H1 (cell line): ENCODE results near the gene SIGLEC14. TPM values are rescaled to one million over a fixed set of nuclear protein-coding genes. Genes with fewer than 3 reads are reported as not detected.

ENCODE experiments used
- CTCF ChIA-PET: fragments of 300-600 bp; sonication (Branson Sonifier 250); formaldehyde crosslinking; loops from one replicate; lab custom pipeline; 2021; ENCODE audit not compliant: partially characterized antibody; lab: Charles Lee
- POLR2A ChIA-PET: fragments of 300-600 bp; sonication (Branson Sonifier 250); formaldehyde crosslinking; loops from one replicate; lab custom pipeline; 2021; ENCODE audit warnings: inconsistent platforms; ENCODE audit not compliant: partially characterized antibody; lab: Charles Lee
- DNase-seq, 2 experiments: peaks; one replicate each; pipeline versions ENCODE4 v3.0.0 to v3.0.0-alpha.2; 2010 to 2022; ENCODE audit warnings: low spot score in 2 of 2, low read depth in 1 of 2, mixed read lengths in 1 of 2
- FAIRE-seq: peaks from 2 replicates; lab custom pipeline; 2011; peaks lifted over from hg19 to GRCh38; lab: Jason Lieb, UNC
- H2AFZ ChIP-seq: 2 replicates; pipeline ENCODE4 v1.8.1; 2012; ENCODE audit warnings: low read length, inconsistent platforms
- H2AK5ac ChIP-seq: 2 replicates; pipeline ENCODE4 v1.6.1; 2013; ENCODE audit warnings: low read depth, low read length
- H2BK120ac ChIP-seq: replicated peaks from 2 replicates; pipeline ENCODE3; 2013; ENCODE audit warnings: low read depth, low read length, inconsistent platforms
- H2BK12ac ChIP-seq: 2 replicates; pipeline ENCODE4 v1.6.1; 2013; ENCODE audit warnings: low read depth, low read length
- H2BK15ac ChIP-seq: 2 replicates; pipeline ENCODE4 v1.6.1; 2013; ENCODE audit warnings: low read length
- H2BK20ac ChIP-seq: 2 replicates; pipeline ENCODE4 v1.6.1; 2013; ENCODE audit warnings: low read length
- H2BK5ac ChIP-seq: 2 replicates; pipeline ENCODE4 v1.6.1; 2013; ENCODE audit warnings: low read depth, low read length
- H3K14ac ChIP-seq: 2 replicates; pipeline ENCODE4 v1.6.1; 2013; ENCODE audit warnings: inconsistent platforms; ENCODE audit not compliant: insufficient read length
- H3K18ac ChIP-seq: 2 replicates; pipeline ENCODE4 v1.6.1; 2013; ENCODE audit warnings: low read length; ENCODE audit errors: extremely low read depth
- H3K23ac ChIP-seq: 2 replicates; pipeline ENCODE4 v1.6.1; 2013; ENCODE audit warnings: inconsistent platforms; ENCODE audit not compliant: insufficient read length
- H3K23me2 ChIP-seq: 2 replicates; pipeline ENCODE4 v1.6.1; 2013; ENCODE audit warnings: low read depth, low read length
- H3K27ac ChIP-seq: 2 replicates; pipeline ENCODE4 v1.6.1; 2011; ENCODE audit warnings: low read depth, low read length, inconsistent platforms
- H3K27me3 ChIP-seq, 4 experiments: replicated peaks in 1 of 4; 1 replicate in 1 of 4; 2 replicates in 3 of 4; pipeline versions ENCODE4 v1.6.1 to v1.8.1; 2011 to 2013; ENCODE audit warnings: low read length in 3 of 4, mild to moderate bottlenecking in 3 of 4, inconsistent platforms in 2 of 4, mixed read lengths in 2 of 4, moderate library complexity in 1 of 4; ENCODE audit not compliant: control insufficient read depth in 3 of 4, insufficient read depth in 3 of 4; ENCODE audit errors: extremely low read depth in 1 of 4
- H3K36me3 ChIP-seq, 4 experiments: 2 replicates each; pipeline versions ENCODE4 v1.6.1 to v1.8.1; 2011 to 2013; ENCODE audit warnings: mild to moderate bottlenecking in 4 of 4, low read length in 3 of 4, moderate library complexity in 2 of 4, control low read depth in 1 of 4, inconsistent platforms in 1 of 4; ENCODE audit not compliant: insufficient read depth in 4 of 4, control insufficient read depth in 2 of 4
- H3K4ac ChIP-seq: replicated peaks from 2 replicates; pipeline ENCODE3; 2013; ENCODE audit warnings: low read length, low read depth, mixed read lengths, inconsistent platforms; ENCODE audit not compliant: insufficient read length
- H3K4me1 ChIP-seq, 4 experiments: replicated peaks in 1 of 4; 1 replicate in 1 of 4; 2 replicates in 3 of 4; pipeline versions ENCODE4 v1.6.1 to v1.8.1; 2011 to 2013; ENCODE audit warnings: low read length in 3 of 4, inconsistent platforms in 2 of 4, mixed read lengths in 1 of 4; ENCODE audit not compliant: insufficient read depth in 4 of 4, control insufficient read depth in 3 of 4
- H3K4me2 ChIP-seq, 2 experiments: 2 replicates each; pipeline versions ENCODE4 v1.6.1 to v1.8.1; 2011 to 2013; ENCODE audit warnings: low read depth in 2 of 2, low read length in 2 of 2, control low read depth in 1 of 2, inconsistent platforms in 1 of 2, mild to moderate bottlenecking in 1 of 2; ENCODE audit not compliant: insufficient read depth in 1 of 2
- H3K4me3 ChIP-seq, 4 experiments: fragments of 200-600, 300-600 bp in 1 of 4; sonication (generic), shearing (Covaris generic), sonication (Bioruptor Twin) in 1 of 4; 2 replicates each; pipeline versions ENCODE4 v1.5.1 to v1.8.1; 2011 to 2016; ENCODE audit warnings: low read length in 4 of 4, low read depth in 3 of 4, control low read depth in 2 of 4, inconsistent platforms in 2 of 4, mild to moderate bottlenecking in 2 of 4, mixed read lengths in 1 of 4, moderate library complexity in 1 of 4; ENCODE audit not compliant: insufficient read depth in 2 of 4; ENCODE audit errors: extremely low read depth in 1 of 4
- H3K56ac ChIP-seq: replicated peaks from 2 replicates; pipeline ENCODE3; 2013; ENCODE audit warnings: low read depth, mild to moderate bottlenecking, mixed read lengths, low read length, inconsistent platforms; ENCODE audit not compliant: insufficient read length
- H3K79me1 ChIP-seq: 2 replicates; pipeline ENCODE4 v1.6.1; 2013; ENCODE audit warnings: low read depth, low read length, control low read depth
- H3K79me2 ChIP-seq, 2 experiments: 2 replicates each; pipeline versions ENCODE4 v1.6.1 to v1.8.1; 2012 to 2013; ENCODE audit warnings: low read length in 2 of 2, mild to moderate bottlenecking in 2 of 2, inconsistent platforms in 1 of 2; ENCODE audit not compliant: insufficient read depth in 2 of 2, control insufficient read depth in 1 of 2
- H3K9ac ChIP-seq, 4 experiments: replicated peaks in 1 of 4; 1 replicate in 1 of 4; 2 replicates in 3 of 4; pipeline versions ENCODE4 v1.6.1 to v1.8.1; 2011 to 2013; ENCODE audit warnings: low read depth in 3 of 4, low read length in 3 of 4, control low read depth in 2 of 4, mild to moderate bottlenecking in 2 of 4, moderate library complexity in 2 of 4, inconsistent platforms in 1 of 4; ENCODE audit errors: extremely low read depth in 1 of 4
- H3K9me3 ChIP-seq, 2 experiments: 2 replicates each; pipeline versions ENCODE4 v1.6.1 to v1.8.1; 2012 to 2013; ENCODE audit warnings: mild to moderate bottlenecking in 2 of 2, moderate library complexity in 2 of 2, control low read depth in 1 of 2, inconsistent platforms in 1 of 2, low read depth in 1 of 2, low read length in 1 of 2, mixed read lengths in 1 of 2; ENCODE audit not compliant: insufficient read depth in 2 of 2
- H4K20me1 ChIP-seq, 2 experiments: replicated peaks in 1 of 2; 2 replicates each; pipeline versions ENCODE3 to v1.8.1; 2011 to 2013; ENCODE audit warnings: inconsistent platforms in 2 of 2, low read length in 2 of 2, mild to moderate bottlenecking in 1 of 2; ENCODE audit not compliant: insufficient read depth in 2 of 2, control insufficient read depth in 1 of 2
- H4K5ac ChIP-seq: 2 replicates; pipeline ENCODE4 v1.6.1; 2013; ENCODE audit warnings: low read length, low read depth, mixed read lengths, inconsistent platforms; ENCODE audit not compliant: insufficient read length
- H4K8ac ChIP-seq: 2 replicates; pipeline ENCODE4 v1.8.0; 2013; ENCODE audit warnings: mild to moderate bottlenecking, moderate library complexity, low read length, inconsistent platforms; ENCODE audit not compliant: insufficient read depth; ENCODE audit errors: extremely low read depth
- H4K91ac ChIP-seq: replicated peaks from 2 replicates; pipeline ENCODE3; 2013; ENCODE audit warnings: low read length, mixed read lengths, inconsistent platforms; ENCODE audit not compliant: insufficient read length
- WGBS, 2 experiments: shearing (Covaris generic) in 1 of 2; methylation state at CpG; one replicate each; pipeline versions ENCODE4 v1.1.6 to v1.1.7; 2013 to 2015; ENCODE audit warnings: low lambda C conversion rate in 2 of 2, mixed read lengths in 2 of 2, inconsistent platforms in 1 of 2, low coverage in 1 of 2, missing lambda C conversion rate in 1 of 2; ENCODE audit not compliant: insufficient replicate concordance in 2 of 2, insufficient coverage in 1 of 2, insufficient read length in 1 of 2; ENCODE audit errors: extremely low coverage in 1 of 2, missing lambda C conversion rate in 1 of 2; 5-methylcytosine and 5-hydroxymethylcytosine counted together
- polyA plus RNA-seq, 7 experiments: library from polyadenylated mRNA; depleted of rRNA in 3 of 7; stranded (reverse) in 5 of 7; unstranded in 2 of 7; fragments of >200 nt in 5 of 7; fragments of 200-250 nt in 2 of 7; gene quantifications; 1 replicate in 5 of 7; 2 replicates in 1 of 7; 4 replicates in 1 of 7; pipeline versions ENCODE4 v1.2.1 to v1.2.3, GENCODE V29; 2011 to 2013; ENCODE audit warnings: missing spikeins in 2 of 7, mixed read lengths in 2 of 7
- total RNA-seq: library from RNA; stranded (reverse); fragmentation: NEBNext Ultra II Directional; extraction: Animal tissue kit (Norgen Biotek cat#: 25700); gene quantifications from 2 replicates; pipeline ENCODE4 v1.2.1, GENCODE V29; 2021

The SIGLEC14 gene
- total and polyA plus RNA-seq, 2 of the 8 experiments (the other 6 are each of a cell fraction or from before 2014, with no cell fraction given): not detected

GRCh38 chr19:51637362-51637978, 9.2 kb downstream of the SIGLEC14 start:
- Histone ChIP-seq H3K27me3 (no peaks in the 10 kb centered on the region), H2BK20ac (no peak overlapping the region), H3K4me1 (no peaks in the 10 kb centered on the region), H3K79me2 (no peaks in the 10 kb centered on the region), H3K9me3 (peaks cover 41 to 58% of the 10 kb centered on the region in 2 experiments), H3K23me2 (no peaks in the 10 kb centered on the region), H2BK15ac (no peak overlapping the region), H3K4me2 (no peak overlapping the region), H3K23ac (no peak overlapping the region), H4K20me1 (no peaks in the 10 kb centered on the region), H2AFZ (no peak overlapping the region), H3K9ac (no peak overlapping the region), H3K4ac (no peak overlapping the region), H3K79me1 (no peaks in the 10 kb centered on the region), H3K56ac (no peak overlapping the region), H2AK5ac (no peak overlapping the region), H3K18ac (no peak overlapping the region), H3K27ac (no peak overlapping the region), H2BK12ac (no peak overlapping the region), H3K36me3 (no peaks in the 10 kb centered on the region), H4K91ac (no peak overlapping the region), H4K8ac (no peak overlapping the region), H2BK5ac (no peak overlapping the region), H3K4me3 (no peak overlapping the region), H3K14ac (no peak overlapping the region), H2BK120ac (no peak overlapping the region), H4K5ac (no peak overlapping the region)
- ChIA-PET CTCF (interaction anchor here (0.7 to 2.6 kb wide), 10 partner anchors 10 to 164 kb away, joined by 3 to 9 read pairs (median 4); no protein-coding TSS in a partner anchor), POLR2A (no interaction called here)
- WGBS, 2 experiments: 26% methylated on average over 5 of the region's 5 CpGs; no CpG with 5 or more reads in 1 of the 2 experiments
- FAIRE-seq (no peak), DNase-seq (no peak)
